Smooth muscle cell (in vitro differentiated cells): ENCODE data around the gene GALNT2. TPM values are rescaled to one million over a fixed set of nuclear protein-coding genes. Genes with fewer than 3 reads are reported as not detected.

Source experiments
- DNase-seq: peaks from one replicate; lab custom pipeline; 2025; ENCODE audit not compliant: unreplicated experiment; lab: John Stamatoyannopoulos, UW
- H2AFZ ChIP-seq: fragments of 200-600 bp; sonication (generic); 2 replicates; pipeline ENCODE4 v1.6.0; 2016; ENCODE audit warnings: antibody characterized with exemption, low read depth, mild to moderate bottlenecking
- H3F3A ChIP-seq: fragments of 200-600 bp; sonication (generic); 2 replicates; pipeline ENCODE4 v1.6.0; 2017; ENCODE audit warnings: antibody characterized with exemption, low read depth
- H3K27ac ChIP-seq: fragments of 200-600 bp; sonication (generic); 2 replicates; pipeline ENCODE4 v1.5.1; 2016; ENCODE audit warnings: low read depth, mild to moderate bottlenecking
- H3K27me3 ChIP-seq: fragments of 200-600 bp; sonication (generic); 2 replicates; pipeline ENCODE4 v1.6.1; 2016; ENCODE audit warnings: low read depth, mild to moderate bottlenecking
- H3K36me3 ChIP-seq: fragments of 200-600 bp; sonication (generic); 2 replicates; pipeline ENCODE4 v1.5.1; 2016; ENCODE audit warnings: low read depth
- H3K4me1 ChIP-seq: fragments of 200-600 bp; sonication (generic); 2 replicates; pipeline ENCODE4 v1.5.1; 2016; ENCODE audit warnings: low read depth
- H3K4me2 ChIP-seq: fragments of 200-600 bp; sonication (generic); 2 replicates; pipeline ENCODE4 v1.6.0; 2016; ENCODE audit warnings: mild to moderate bottlenecking
- H3K4me3 ChIP-seq: fragments of 200-600 bp; sonication (generic); 2 replicates; pipeline ENCODE4 v1.5.1; 2016; ENCODE audit warnings: mild to moderate bottlenecking
- H3K79me2 ChIP-seq: fragments of 200-600 bp; sonication (generic); 2 replicates; pipeline ENCODE4 v1.6.0; 2016; ENCODE audit warnings: low read depth, mild to moderate bottlenecking
- H3K9ac ChIP-seq: fragments of 200-600 bp; sonication (generic); 2 replicates; pipeline ENCODE4 v1.6.0; 2016; ENCODE audit warnings: low read depth
- H3K9me3 ChIP-seq: fragments of 200-600 bp; sonication (generic); replicated peaks from 2 replicates; pipeline ENCODE4 v1.5.1; 2016; ENCODE audit warnings: low read depth
- H4K20me1 ChIP-seq: fragments of 200-600 bp; sonication (generic); 2 replicates; pipeline ENCODE4 v1.6.0; 2016; ENCODE audit warnings: low read depth
- WGBS: methylation state at CpG from one replicate; pipeline ENCODE4 v1.1.7; 2016; ENCODE audit warnings: low lambda C conversion rate; 5-methylcytosine and 5-hydroxymethylcytosine counted together
- polyA plus RNA-seq: library from polyadenylated mRNA; unstranded; fragments of >200 nt; fragmentation: Nextera tagmentation; extraction: Ambion mirVana; gene quantifications from 2 replicates; pipeline ENCODE4 v1.2.1, GENCODE V29; 2016
- total RNA-seq: library from RNA; depleted of rRNA; stranded (reverse); fragments of >200 nt; gene quantifications from 2 replicates; pipeline ENCODE4 v1.2.3, GENCODE V29; 2014
- TF ChIP-seq, protein P1 (sequence below): fragments of 200-600 bp; sonication (generic); IDR thresholded peaks from 2 replicates; pipeline ENCODE4 v1.5.1; 2017; ENCODE audit warnings: borderline replicate concordance, mild to moderate bottlenecking, antibody characterized with exemption; ENCODE audit not compliant: insufficient read depth, poor library complexity, severe bottlenecking

GALNT2 gene
- total and polyA plus RNA-seq, 2 experiments from 2014 or later: 76.4 to 152 TPM

GRCh38 chr1:230091473-230092231, 24.6 kb downstream of the GALNT2 start:
- Histone ChIP-seq H3K9me3 (no peaks in the 10 kb centered on the region), H3K79me2 (peaks cover 96% of the 10 kb centered on the region), H4K20me1 (peaks cover 16% of the 10 kb centered on the region), H3K4me3 (no peak overlapping the region), H3K36me3 (no peaks in the 10 kb centered on the region), H3F3A (peaks cover 7% of the 10 kb centered on the region), H2AFZ (no peak overlapping the region), H3K27me3 (no peaks in the 10 kb centered on the region), H3K4me2 (no peak overlapping the region), H3K9ac (no peak overlapping the region), H3K4me1 (peaks cover 12% of the 10 kb centered on the region), H3K27ac (peak overlapping the region; percentile 83)
- DNase-seq: no peak
- WGBS: 90% methylated on average over 12 of the region's 12 CpGs
- TF ChIP-seq, protein P1, sequence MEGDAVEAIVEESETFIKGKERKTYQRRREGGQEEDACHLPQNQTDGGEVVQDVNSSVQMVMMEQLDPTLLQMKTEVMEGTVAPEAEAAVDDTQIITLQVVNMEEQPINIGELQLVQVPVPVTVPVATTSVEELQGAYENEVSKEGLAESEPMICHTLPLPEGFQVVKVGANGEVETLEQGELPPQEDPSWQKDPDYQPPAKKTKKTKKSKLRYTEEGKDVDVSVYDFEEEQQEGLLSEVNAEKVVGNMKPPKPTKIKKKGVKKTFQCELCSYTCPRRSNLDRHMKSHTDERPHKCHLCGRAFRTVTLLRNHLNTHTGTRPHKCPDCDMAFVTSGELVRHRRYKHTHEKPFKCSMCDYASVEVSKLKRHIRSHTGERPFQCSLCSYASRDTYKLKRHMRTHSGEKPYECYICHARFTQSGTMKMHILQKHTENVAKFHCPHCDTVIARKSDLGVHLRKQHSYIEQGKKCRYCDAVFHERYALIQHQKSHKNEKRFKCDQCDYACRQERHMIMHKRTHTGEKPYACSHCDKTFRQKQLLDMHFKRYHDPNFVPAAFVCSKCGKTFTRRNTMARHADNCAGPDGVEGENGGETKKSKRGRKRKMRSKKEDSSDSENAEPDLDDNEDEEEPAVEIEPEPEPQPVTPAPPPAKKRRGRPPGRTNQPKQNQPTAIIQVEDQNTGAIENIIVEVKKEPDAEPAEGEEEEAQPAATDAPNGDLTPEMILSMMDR: no peak

- no peak for DNase-seq
- H2AFZ ChIP-seq: no peak overlapping the region
- WGBS: 95% methylated on average over 14 of the region's 14 CpGs
- H3K9me3 ChIP-seq: no peaks in the 10 kb centered on the region
- no peaks in the 10 kb centered on the region for H3K4me1 ChIP-seq
- no peak overlapping the region for H3K27ac ChIP-seq
- H4K20me1 ChIP-seq: peaks cover 38% of the 10 kb centered on the region
- no peaks in the 10 kb centered on the region for H3K36me3 ChIP-seq
- H3K9ac ChIP-seq: no peak overlapping the region
- H3F3A ChIP-seq: peaks cover 2% of the 10 kb centered on the region
- no peak overlapping the region for H3K4me3 ChIP-seq
- TF ChIP-seq, protein P1: no peak
- H3K4me2 ChIP-seq: no peak overlapping the region
- peaks cover 95% of the 10 kb centered on the region for H3K79me2 ChIP-seq
- H3K27me3 ChIP-seq: no peaks in the 10 kb centered on the region
Observed at GRCh38 chr1:230094746-230095145, 27.7 kb downstream of the GALNT2 start.

- H3K4me2 ChIP-seq: no peak overlapping the region
- H3K27ac ChIP-seq: no peak overlapping the region
- no peak overlapping the region for H3K9ac ChIP-seq
- H3K4me3 ChIP-seq: no peak overlapping the region
- peaks cover 95% of the 10 kb centered on the region for H3K79me2 ChIP-seq
- no peaks in the 10 kb centered on the region for H3F3A ChIP-seq
- no peaks in the 10 kb centered on the region for H3K4me1 ChIP-seq
- H2AFZ ChIP-seq: no peak overlapping the region
- DNase-seq: no peak
- WGBS: 88% methylated on average over 5 of the region's 5 CpGs
- H4K20me1 ChIP-seq: peaks cover 41% of the 10 kb centered on the region
- no peaks in the 10 kb centered on the region for H3K9me3 ChIP-seq
- no peaks in the 10 kb centered on the region for H3K27me3 ChIP-seq
- no peaks in the 10 kb centered on the region for H3K36me3 ChIP-seq
- TF ChIP-seq, protein P1: no peak
Observed at GRCh38 chr1:230095938-230096337, 28.9 kb downstream of the GALNT2 start.

DNA sequence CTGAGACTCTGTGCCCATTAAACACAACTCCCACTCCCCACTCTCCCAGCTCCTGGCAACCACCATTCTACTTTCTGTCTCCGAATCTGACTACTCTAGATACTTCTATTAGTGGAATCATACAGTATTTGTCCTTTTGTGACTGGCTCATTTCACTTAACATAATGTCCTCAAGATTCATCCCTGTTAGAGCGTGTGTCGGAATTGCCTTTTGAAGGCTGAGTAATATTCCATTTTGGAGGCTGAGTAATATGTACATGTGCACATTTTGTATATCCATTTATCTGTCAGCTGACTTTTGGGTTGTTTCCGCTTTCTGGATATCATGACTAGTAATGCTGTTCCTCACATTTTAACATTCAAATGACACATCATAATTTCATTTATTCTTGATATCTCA, 30.3 kb downstream of the GALNT2 start:
- no peak for DNase-seq
- TF ChIP-seq, protein P1: no peak
- peaks cover 55% of the 10 kb centered on the region for H4K20me1 ChIP-seq
- no peak overlapping the region for H3K27ac ChIP-seq
- peaks cover 91% of the 10 kb centered on the region for H3K79me2 ChIP-seq
- no peak overlapping the region for H3K4me3 ChIP-seq
- no peaks in the 10 kb centered on the region for H3K9me3 ChIP-seq
- WGBS: 97% methylated on average over 4 of the region's 4 CpGs
- H3K9ac ChIP-seq: no peak overlapping the region
- no peaks in the 10 kb centered on the region for H3K36me3 ChIP-seq
- H3K4me2 ChIP-seq: no peak overlapping the region
- no peaks in the 10 kb centered on the region for H3K27me3 ChIP-seq
- peaks cover 11% of the 10 kb centered on the region for H3K4me1 ChIP-seq
- H3F3A ChIP-seq: no peaks in the 10 kb centered on the region
- H2AFZ ChIP-seq: no peak overlapping the region
